NCI-H1048 (cell line): ENCODE measurements around the gene SOHLH1.
"Not testable (repeated sequence)": the region's sequence is repeated elsewhere in the genome, so short reads cannot be mapped to it uniquely, and the experiment has no call there.

Experiments used
- DNase-seq: peaks from one replicate; lab custom pipeline; 2025; lab: John Stamatoyannopoulos, UW

Gene SOHLH1

GRCh38 chr9:135678236-135679017 lies 20.9 kb downstream of the SOHLH1 start:
- no peak for DNase-seq

- DNase-seq: no peak
Observed at GRCh38 chr9:135677641-135678168, 21.6 kb downstream of the SOHLH1 start.

GRCh38 chr9:135676891-135677290 lies 22.4 kb downstream of the SOHLH1 start:
- DNase-seq: no peak

GRCh38 chr9:135674977-135675376 lies 24.3 kb downstream of the SOHLH1 start:
- DNase-seq: no peak

- no peak for DNase-seq
Observed at GRCh38 chr9:135673941-135674340, 25.3 kb downstream of the SOHLH1 start.

- not testable (repeated sequence) for DNase-seq
Observed at GRCh38 chr9:135672786-135673185, 26.5 kb downstream of the SOHLH1 start.

GRCh38 chr9:135671591-135672041 lies 27.7 kb downstream of the SOHLH1 start:
- DNase-seq: no peak

- no peak for DNase-seq
Observed at GRCh38 chr9:135670721-135671590, 28.3 kb downstream of the SOHLH1 start.

GRCh38 chr9:135669616-135670285 lies 29.5 kb downstream of the SOHLH1 start:
- DNase-seq: no peak

- not testable (repeated sequence) for DNase-seq
Observed at GRCh38 chr9:135669018-135669417, 30.3 kb downstream of the SOHLH1 start.

- DNase-seq: no peak
Observed at GRCh38 chr9:135667463-135668001, 31.7 kb downstream of the SOHLH1 start.

GRCh38 chr9:135666534-135667462 lies 32.5 kb downstream of the SOHLH1 start:
- no peak for DNase-seq

- no peak for DNase-seq
Observed at GRCh38 chr9:135665795-135666189, 33.5 kb downstream of the SOHLH1 start.

GRCh38 chr9:135664801-135665794 lies 34.2 kb downstream of the SOHLH1 start:
- no peak for DNase-seq

- DNase-seq: no peak
Observed at GRCh38 chr9:135664266-135664665, 35.0 kb downstream of the SOHLH1 start.

GRCh38 chr9:135663857-135664256 lies 35.4 kb downstream of the SOHLH1 start:
- DNase-seq: no peak

GRCh38 chr9:135663451-135663770 lies 35.9 kb downstream of the SOHLH1 start:
- no peak for DNase-seq

GRCh38 chr9:135662758-135663450 lies 36.4 kb downstream of the SOHLH1 start, which contains the start of gene LCN9:
Gene LCN9 (plus strand): TSS chr9:135663309. CDS start chr9:135663322, 13 bp downstream.
- DNase-seq: no peak
